Inflammatory macrophage treated with lipopolysaccharide for 4 hours (primary cell): ENCODE results near the gene BRI3.

Experiments used
- DNase-seq: peaks from one replicate; pipeline ENCODE4 v3.0.0-alpha.2; 2020

BRI3 gene

GRCh38 chr7:98254516-98254915 lies 27.0 kb upstream of the BRI3 start:
- DNase-seq = no peak

- peak; percentile 41 for DNase-seq
These were observed 26.4 kb upstream of the BRI3 start for GRCh38 chr7:98254951-98255610.

GRCh38 chr7:98256431-98256830 lies 25.1 kb upstream of the BRI3 start:
- no peak for DNase-seq

GRCh38 chr7:98257701-98258100 lies 23.8 kb upstream of the BRI3 start:
- no peak for DNase-seq

- no peak for DNase-seq
These were observed 15.6 kb upstream of the BRI3 start for GRCh38 chr7:98265841-98266271.

GRCh38 chr7:98266840-98267239 lies 14.6 kb upstream of the BRI3 start:
- DNase-seq = peak; percentile 53

- DNase-seq = peak; percentile 56
These were observed 14.2 kb upstream of the BRI3 start for GRCh38 chr7:98267303-98267702.

GRCh38 chr7:98276241-98276761 lies 5.2 kb upstream of the BRI3 start:
- peak; percentile 93 for DNase-seq

GRCh38 chr7:98278408-98278807 lies 3.1 kb upstream of the BRI3 start:
- no peak for DNase-seq

GRCh38 chr7:98278936-98279335 lies 2.5 kb upstream of the BRI3 start:
- DNase-seq = no peak

- no peak for DNase-seq
These were observed 1.2 kb upstream of the BRI3 start for GRCh38 chr7:98280296-98280695.

GRCh38 chr7:98281757-98282606 lies 496 bp downstream of the BRI3 start:
- peak; percentile 33 for DNase-seq

- DNase-seq = no peak
These were observed 1.2 kb downstream of the BRI3 start for GRCh38 chr7:98282703-98283102.

GRCh38 chr7:98283127-98283886 lies 1.8 kb downstream of the BRI3 start:
- peak; percentile 97 for DNase-seq

- DNase-seq = no peak
These were observed 2.4 kb downstream of the BRI3 start for GRCh38 chr7:98283887-98284222.

- DNase-seq = peak; percentile 85
These were observed 3.0 kb downstream of the BRI3 start for GRCh38 chr7:98284335-98285036.

GRCh38 chr7:98285157-98286092 lies 3.9 kb downstream of the BRI3 start:
- DNase-seq = peak; percentile 27

GRCh38 chr7:98286093-98286539 lies 4.6 kb downstream of the BRI3 start:
- peak; percentile 95 for DNase-seq

- no peak for DNase-seq
These were observed 5.4 kb downstream of the BRI3 start for GRCh38 chr7:98286701-98287485.

GRCh38 chr7:98287486-98287959 lies 6.0 kb downstream of the BRI3 start:
- no peak for DNase-seq
